ENCODE measurements around the gene C12orf75. TPM values are rescaled to one million over a fixed set of nuclear protein-coding genes. Genes with fewer than 3 reads are reported as not detected.

Gene C12orf75
- total RNA-seq, 1 donor from 2014 or later = 276 TPM

- Histone ChIP-seq H3K4me3 (ENCODE audit: low read depth, low read length) (no peak overlapping the region), H3K36me3 (ENCODE audit: control insufficient read depth, insufficient read depth, low read length) (no peaks in the 10 kb centered on the region), H3K27me3 (ENCODE audit: control insufficient read depth, insufficient read depth, low read length) (no peaks in the 10 kb centered on the region)
- no peak for TF ChIP-seq CTCF (IDR thresholded peaks at IDR 0.05; ENCODE audit: insufficient read depth, low read length, poor library complexity, severe bottlenecking)
- DNase-seq (ENCODE audit: low read depth) = no peak
Observed at GRCh38 chr12:105393587-105393986, 63.1 kb downstream of the C12orf75 start.

- H3K4me3 ChIP-seq (ENCODE audit: low read depth, low read length) = no peak overlapping the region
- no peak for DNase-seq (ENCODE audit: low read depth)
- TF ChIP-seq CTCF (IDR thresholded peaks at IDR 0.05; ENCODE audit: insufficient read depth, low read length, poor library complexity, severe bottlenecking) = no peak
- no peaks in the 10 kb centered on the region for H3K27me3 ChIP-seq (ENCODE audit: control insufficient read depth, insufficient read depth, low read length)
- H3K36me3 ChIP-seq (ENCODE audit: control insufficient read depth, insufficient read depth, low read length) = peaks cover 3% of the 10 kb centered on the region
Observed at GRCh38 chr12:105396024-105396423, 65.5 kb downstream of the C12orf75 start.

DNA sequence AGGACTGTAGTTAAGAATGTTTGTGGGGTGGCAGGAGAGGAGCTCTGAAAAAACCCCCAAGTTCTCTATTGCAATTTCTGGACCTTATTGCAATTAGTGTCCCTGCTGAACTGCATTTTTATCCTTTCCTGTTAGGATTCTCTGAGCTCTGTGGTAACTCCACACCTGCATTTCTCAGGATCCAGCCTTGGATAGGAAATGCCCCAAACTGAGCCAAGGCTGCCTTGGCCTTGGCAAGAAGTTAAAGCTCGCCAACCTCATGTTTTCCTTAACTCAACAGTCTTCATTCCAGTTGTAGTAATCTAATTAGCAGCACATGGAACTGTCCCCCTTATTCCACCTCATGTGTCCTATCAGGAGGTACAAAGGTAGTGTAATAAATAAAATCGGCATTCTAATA, 66.5 kb downstream of the C12orf75 start:
- TF ChIP-seq CTCF (IDR thresholded peaks at IDR 0.05; ENCODE audit: insufficient read depth, low read length, poor library complexity, severe bottlenecking) = no peak
- H3K36me3 ChIP-seq (ENCODE audit: control insufficient read depth, insufficient read depth, low read length) = peaks cover 3% of the 10 kb centered on the region
- no peaks in the 10 kb centered on the region for H3K27me3 ChIP-seq (ENCODE audit: control insufficient read depth, insufficient read depth, low read length)
- DNase-seq (ENCODE audit: low read depth) = no peak
- no peak overlapping the region for H3K4me3 ChIP-seq (ENCODE audit: low read depth, low read length)

DNA sequence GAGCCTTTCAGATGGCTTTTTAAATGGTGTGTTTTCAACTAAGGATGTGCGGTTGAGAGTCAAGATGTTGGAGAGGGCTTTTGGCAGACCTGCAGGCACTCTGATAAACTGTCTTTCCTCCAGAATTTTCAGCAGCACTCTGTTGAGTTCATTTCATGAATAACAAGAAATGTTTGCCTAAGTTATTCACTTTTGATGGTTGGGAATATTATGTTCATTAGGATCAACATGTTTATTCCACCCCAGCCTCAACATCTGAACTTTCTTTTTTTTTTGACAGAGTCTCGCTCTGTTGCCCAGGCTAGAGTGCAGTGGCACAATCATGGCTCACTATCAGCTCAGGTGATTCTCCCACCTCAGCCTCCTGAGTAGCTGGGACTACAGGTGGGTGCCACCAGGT, 68.4 kb downstream of the C12orf75 start:
- H3K4me3 ChIP-seq (ENCODE audit: low read depth, low read length) = no peak overlapping the region
- H3K36me3 ChIP-seq (ENCODE audit: control insufficient read depth, insufficient read depth, low read length) = peaks cover 3% of the 10 kb centered on the region
- no peak for TF ChIP-seq CTCF (IDR thresholded peaks at IDR 0.05; ENCODE audit: insufficient read depth, low read length, poor library complexity, severe bottlenecking)
- DNase-seq (ENCODE audit: low read depth) = no peak
- H3K27me3 ChIP-seq (ENCODE audit: control insufficient read depth, insufficient read depth, low read length) = no peaks in the 10 kb centered on the region

DNA sequence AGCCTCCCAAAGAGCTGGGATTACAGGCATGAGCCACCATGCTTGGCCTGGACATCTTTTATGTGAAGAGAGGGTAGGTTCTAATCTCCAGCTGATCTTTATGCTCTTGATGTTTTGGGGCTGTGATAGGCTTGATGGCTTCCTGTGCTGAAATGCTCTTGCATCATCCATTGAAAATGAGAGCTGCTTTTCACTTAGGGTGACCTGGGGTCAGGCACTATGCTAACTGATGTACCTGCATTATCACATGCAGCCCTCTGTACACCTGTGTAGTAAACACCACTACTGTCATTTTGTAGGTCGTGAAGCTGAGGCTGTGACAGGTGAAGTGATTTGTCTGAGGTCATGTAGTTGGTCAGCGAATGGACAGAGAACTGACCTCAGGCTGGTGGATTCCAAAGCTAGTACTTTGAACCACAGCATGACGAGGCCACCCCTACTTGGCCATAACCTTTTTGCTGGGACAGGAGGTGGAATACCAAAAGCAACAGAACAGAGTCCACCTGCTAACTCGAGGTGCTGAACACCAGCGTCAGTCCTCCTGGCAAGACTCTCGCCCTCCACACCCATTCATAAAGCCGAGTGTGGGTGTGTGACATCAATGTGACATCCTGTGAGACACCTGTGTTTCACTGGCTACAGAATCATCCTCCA, 69.1 kb downstream of the C12orf75 start:
- Histone ChIP-seq H3K4me3 (ENCODE audit: low read depth, low read length) (no peak overlapping the region), H3K27me3 (ENCODE audit: control insufficient read depth, insufficient read depth, low read length) (no peaks in the 10 kb centered on the region), H3K36me3 (ENCODE audit: control insufficient read depth, insufficient read depth, low read length) (peaks cover 3% of the 10 kb centered on the region)
- no peak for TF ChIP-seq CTCF (IDR thresholded peaks at IDR 0.05; ENCODE audit: insufficient read depth, low read length, poor library complexity, severe bottlenecking)
- no peak for DNase-seq (ENCODE audit: low read depth)

DNA sequence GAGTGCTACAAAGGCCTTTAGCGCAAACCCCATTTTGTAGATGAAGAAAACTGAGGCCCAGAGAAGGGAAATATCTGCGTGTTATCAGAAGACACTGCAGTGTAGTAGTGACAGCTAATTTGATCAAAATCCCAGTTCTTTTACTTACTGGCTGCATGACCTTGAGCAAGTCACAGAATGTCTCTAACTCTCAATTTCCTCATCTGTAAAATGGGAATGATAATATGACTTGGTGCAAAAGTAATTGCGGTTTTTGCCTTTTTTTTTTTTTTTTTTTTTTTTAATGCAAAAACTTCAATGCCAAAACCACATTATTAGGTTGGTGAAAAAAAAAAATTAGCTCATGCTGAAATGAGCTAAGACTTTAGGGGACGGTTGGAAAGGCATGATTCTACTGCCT, 69.7 kb downstream of the C12orf75 start:
- DNase-seq (ENCODE audit: low read depth) = no peak
- peaks cover 3% of the 10 kb centered on the region for H3K36me3 ChIP-seq (ENCODE audit: control insufficient read depth, insufficient read depth, low read length)
- H3K4me3 ChIP-seq (ENCODE audit: low read depth, low read length) = no peak overlapping the region
- TF ChIP-seq CTCF (IDR thresholded peaks at IDR 0.05; ENCODE audit: insufficient read depth, low read length, poor library complexity, severe bottlenecking) = no peak
- H3K27me3 ChIP-seq (ENCODE audit: control insufficient read depth, insufficient read depth, low read length) = no peaks in the 10 kb centered on the region

Data from kidney epithelial cell (primary cell).